ENCODE results near the gene SEC22B.
"Not testable (repeated sequence)": the region's sequence is repeated elsewhere in the genome, so short reads cannot be mapped to it uniquely, and the experiment has no call there.

DNA sequence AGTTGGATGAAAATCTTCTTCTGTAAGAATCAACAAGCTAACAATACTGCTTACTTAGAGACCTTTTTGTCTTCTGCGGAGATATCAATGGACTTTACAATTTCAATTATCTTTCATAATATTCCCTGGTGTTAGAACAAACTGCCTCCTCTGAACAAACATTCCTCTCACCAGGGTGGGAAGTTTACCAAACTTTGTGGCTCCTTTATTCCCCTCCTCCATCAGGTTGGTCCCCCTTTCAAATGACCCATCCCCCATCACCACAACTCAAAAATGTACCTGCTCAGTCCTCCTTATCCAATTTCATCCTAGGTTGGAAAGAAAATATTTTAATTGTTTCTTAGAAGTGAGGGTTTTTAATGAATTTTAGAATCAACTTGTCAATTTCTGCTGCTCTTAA is 40.2 kb downstream of the SEC22B start:
- TF ChIP-seq FOXP4 (CRISPR knock-in tag; IDR thresholded peaks at IDR 0.05); ETV6 (CRISPR knock-in tag; IDR thresholded peaks at IDR 0.05); SMAD3 (CRISPR knock-in tag; IDR thresholded peaks at IDR 0.05; ENCODE audit: borderline replicate concordance); NR2C2 (CRISPR knock-in tag; IDR thresholded peaks at IDR 0.05); USF1 (CRISPR knock-in tag; IDR thresholded peaks at IDR 0.05): not testable (repeated sequence)
- TF ChIP-seq, protein P1, sequence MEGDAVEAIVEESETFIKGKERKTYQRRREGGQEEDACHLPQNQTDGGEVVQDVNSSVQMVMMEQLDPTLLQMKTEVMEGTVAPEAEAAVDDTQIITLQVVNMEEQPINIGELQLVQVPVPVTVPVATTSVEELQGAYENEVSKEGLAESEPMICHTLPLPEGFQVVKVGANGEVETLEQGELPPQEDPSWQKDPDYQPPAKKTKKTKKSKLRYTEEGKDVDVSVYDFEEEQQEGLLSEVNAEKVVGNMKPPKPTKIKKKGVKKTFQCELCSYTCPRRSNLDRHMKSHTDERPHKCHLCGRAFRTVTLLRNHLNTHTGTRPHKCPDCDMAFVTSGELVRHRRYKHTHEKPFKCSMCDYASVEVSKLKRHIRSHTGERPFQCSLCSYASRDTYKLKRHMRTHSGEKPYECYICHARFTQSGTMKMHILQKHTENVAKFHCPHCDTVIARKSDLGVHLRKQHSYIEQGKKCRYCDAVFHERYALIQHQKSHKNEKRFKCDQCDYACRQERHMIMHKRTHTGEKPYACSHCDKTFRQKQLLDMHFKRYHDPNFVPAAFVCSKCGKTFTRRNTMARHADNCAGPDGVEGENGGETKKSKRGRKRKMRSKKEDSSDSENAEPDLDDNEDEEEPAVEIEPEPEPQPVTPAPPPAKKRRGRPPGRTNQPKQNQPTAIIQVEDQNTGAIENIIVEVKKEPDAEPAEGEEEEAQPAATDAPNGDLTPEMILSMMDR (IDR thresholded peaks at IDR 0.05), result not testable (repeated sequence)
- TF ChIP-seq, protein P2, sequence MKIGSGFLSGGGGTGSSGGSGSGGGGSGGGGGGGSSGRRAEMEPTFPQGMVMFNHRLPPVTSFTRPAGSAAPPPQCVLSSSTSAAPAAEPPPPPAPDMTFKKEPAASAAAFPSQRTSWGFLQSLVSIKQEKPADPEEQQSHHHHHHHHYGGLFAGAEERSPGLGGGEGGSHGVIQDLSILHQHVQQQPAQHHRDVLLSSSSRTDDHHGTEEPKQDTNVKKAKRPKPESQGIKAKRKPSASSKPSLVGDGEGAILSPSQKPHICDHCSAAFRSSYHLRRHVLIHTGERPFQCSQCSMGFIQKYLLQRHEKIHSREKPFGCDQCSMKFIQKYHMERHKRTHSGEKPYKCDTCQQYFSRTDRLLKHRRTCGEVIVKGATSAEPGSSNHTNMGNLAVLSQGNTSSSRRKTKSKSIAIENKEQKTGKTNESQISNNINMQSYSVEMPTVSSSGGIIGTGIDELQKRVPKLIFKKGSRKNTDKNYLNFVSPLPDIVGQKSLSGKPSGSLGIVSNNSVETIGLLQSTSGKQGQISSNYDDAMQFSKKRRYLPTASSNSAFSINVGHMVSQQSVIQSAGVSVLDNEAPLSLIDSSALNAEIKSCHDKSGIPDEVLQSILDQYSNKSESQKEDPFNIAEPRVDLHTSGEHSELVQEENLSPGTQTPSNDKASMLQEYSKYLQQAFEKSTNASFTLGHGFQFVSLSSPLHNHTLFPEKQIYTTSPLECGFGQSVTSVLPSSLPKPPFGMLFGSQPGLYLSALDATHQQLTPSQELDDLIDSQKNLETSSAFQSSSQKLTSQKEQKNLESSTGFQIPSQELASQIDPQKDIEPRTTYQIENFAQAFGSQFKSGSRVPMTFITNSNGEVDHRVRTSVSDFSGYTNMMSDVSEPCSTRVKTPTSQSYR (CRISPR knock-in tag; IDR thresholded peaks at IDR 0.05), result not testable (repeated sequence)
